Activated T-helper 1 cell treated with anti-CD3 and anti-CD28 coated beads, Interleukin-12 subunit alpha, Interleukin-12 subunit beta, Interleukin-2, Interleukin-4 antibody, amounts not matched to agents 30 ng/mL and 10 ng/mL and 1 ng/mL, durations not matched to agents 14 hours and 24 hours and 36 hours (primary cell): ENCODE measurements around the gene ADM2. TPM values are rescaled to one million over a fixed set of nuclear protein-coding genes. Genes with fewer than 3 reads are reported as not detected.

Experiments used
- DNase-seq: peaks from one replicate; pipeline ENCODE4 v3.0.0; 2021; ENCODE audit warnings: low spot score
- H3K27ac Mint-ChIP-seq: one replicate; pipeline ENCODE4 v1.8.0; 2021; ENCODE audit warnings: mild to moderate bottlenecking, mixed read lengths
- H3K27me3 Mint-ChIP-seq: one replicate; pipeline ENCODE4 v1.8.0; 2022; ENCODE audit warnings: mild to moderate bottlenecking, moderate library complexity, mixed read lengths; ENCODE audit not compliant: insufficient read depth
- H3K36me3 Mint-ChIP-seq: one replicate; pipeline ENCODE4 v1.8.0; 2021; ENCODE audit warnings: low read depth, mixed read lengths
- H3K4me1 Mint-ChIP-seq: one replicate; pipeline ENCODE4 v1.8.0; 2021; ENCODE audit warnings: low read depth, mixed read lengths
- H3K4me3 Mint-ChIP-seq: one replicate; pipeline ENCODE4 v1.8.0; 2021; ENCODE audit warnings: mild to moderate bottlenecking, moderate library complexity, mixed read lengths
- H3K9me3 Mint-ChIP-seq: one replicate; pipeline ENCODE4 v1.8.0; 2021; ENCODE audit warnings: mixed read lengths
- intact Hi-C: fragments of 100-400 bp; cut with micrococcal nuclease; formaldehyde crosslinking; loops from one replicate; pipeline ENCODE4 v1.15.1; 2024
- total RNA-seq: library from RNA; stranded (reverse); gene quantifications from 2 replicates; pipeline ENCODE4 v1.2.3, GENCODE V29; 2022

Gene ADM2
- total RNA-seq, 1 donor from 2014 or later, result 4.9 TPM

- DNase-seq, result no peak
- intact Hi-C loops, result no loop called here
- Mint-ChIP-seq H3K4me3 (no peak overlapping the region), H3K36me3 (peaks cover 6% of the 10 kb centered on the region), H3K4me1 (no peaks in the 10 kb centered on the region), H3K27me3 (no peaks in the 10 kb centered on the region), H3K27ac (no peak overlapping the region), H3K9me3 (no peaks in the 10 kb centered on the region)
Observed at GRCh38 chr22:50439871-50440331, 41.4 kb upstream of the ADM2 start.

- H3K36me3 Mint-ChIP-seq, result peaks cover 2% of the 10 kb centered on the region
- intact Hi-C loops, result no loop called here
- H3K9me3 Mint-ChIP-seq, result no peaks in the 10 kb centered on the region
- no peak overlapping the region for H3K27ac Mint-ChIP-seq
- H3K4me3 Mint-ChIP-seq, result no peak overlapping the region
- H3K27me3 Mint-ChIP-seq, result no peaks in the 10 kb centered on the region
- no peaks in the 10 kb centered on the region for H3K4me1 Mint-ChIP-seq
- DNase-seq, result no peak
Observed at GRCh38 chr22:50440544-50441249, 40.6 kb upstream of the ADM2 start.

GRCh38 chr22:50441428-50441993 lies 39.8 kb upstream of the ADM2 start:
- H3K9me3 Mint-ChIP-seq, result no peaks in the 10 kb centered on the region
- H3K27me3 Mint-ChIP-seq, result no peaks in the 10 kb centered on the region
- no peak overlapping the region for H3K4me3 Mint-ChIP-seq
- intact Hi-C loops, result no loop called here
- no peak for DNase-seq
- H3K27ac Mint-ChIP-seq, result no peak overlapping the region
- H3K36me3 Mint-ChIP-seq, result peaks cover 5% of the 10 kb centered on the region
- H3K4me1 Mint-ChIP-seq, result no peaks in the 10 kb centered on the region

GRCh38 chr22:50443197-50443596 lies 38.1 kb upstream of the ADM2 start:
- Mint-ChIP-seq H3K4me3 (no peak overlapping the region), H3K27me3 (no peaks in the 10 kb centered on the region), H3K36me3 (peaks cover 6% of the 10 kb centered on the region), H3K9me3 (no peaks in the 10 kb centered on the region), H3K4me1 (no peaks in the 10 kb centered on the region), H3K27ac (peak overlapping the region; percentile 55)
- intact Hi-C loops, result no loop called here
- DNase-seq, result no peak

GRCh38 chr22:50443801-50444625 lies 37.3 kb upstream of the ADM2 start:
- Mint-ChIP-seq H3K27ac (no peak overlapping the region), H3K9me3 (no peaks in the 10 kb centered on the region), H3K27me3 (no peaks in the 10 kb centered on the region), H3K4me1 (no peaks in the 10 kb centered on the region), H3K4me3 (no peak overlapping the region), H3K36me3 (peaks cover 11% of the 10 kb centered on the region)
- no peak for DNase-seq
- intact Hi-C loops, result no loop called here

GRCh38 chr22:50444663-50445062 lies 36.7 kb upstream of the ADM2 start:
- no peak overlapping the region for H3K4me3 Mint-ChIP-seq
- H3K27me3 Mint-ChIP-seq, result no peaks in the 10 kb centered on the region
- no peak overlapping the region for H3K27ac Mint-ChIP-seq
- H3K9me3 Mint-ChIP-seq, result no peaks in the 10 kb centered on the region
- peaks cover 14% of the 10 kb centered on the region for H3K36me3 Mint-ChIP-seq
- DNase-seq, result no peak
- intact Hi-C loops, result no loop called here
- H3K4me1 Mint-ChIP-seq, result no peaks in the 10 kb centered on the region

- intact Hi-C loops, result no loop called here
- no peaks in the 10 kb centered on the region for H3K4me1 Mint-ChIP-seq
- no peak overlapping the region for H3K4me3 Mint-ChIP-seq
- H3K9me3 Mint-ChIP-seq, result no peaks in the 10 kb centered on the region
- DNase-seq, result no peak
- peak overlapping the region; percentile 55 for H3K27ac Mint-ChIP-seq
- peaks cover 17% of the 10 kb centered on the region for H3K36me3 Mint-ChIP-seq
- no peaks in the 10 kb centered on the region for H3K27me3 Mint-ChIP-seq
Observed at GRCh38 chr22:50445071-50445879, 36.1 kb upstream of the ADM2 start.

- no peak overlapping the region for H3K4me3 Mint-ChIP-seq
- no peaks in the 10 kb centered on the region for H3K9me3 Mint-ChIP-seq
- intact Hi-C loops, result no loop called here
- H3K27me3 Mint-ChIP-seq, result no peaks in the 10 kb centered on the region
- H3K36me3 Mint-ChIP-seq, result peaks cover 21% of the 10 kb centered on the region
- H3K27ac Mint-ChIP-seq, result peak overlapping the region; percentile 55
- DNase-seq, result no peak
- no peaks in the 10 kb centered on the region for H3K4me1 Mint-ChIP-seq
Observed at GRCh38 chr22:50445880-50446707, 35.2 kb upstream of the ADM2 start.

- no peak overlapping the region for H3K27ac Mint-ChIP-seq
- no peak overlapping the region for H3K4me3 Mint-ChIP-seq
- intact Hi-C loops, result no loop called here
- no peaks in the 10 kb centered on the region for H3K27me3 Mint-ChIP-seq
- H3K9me3 Mint-ChIP-seq, result no peaks in the 10 kb centered on the region
- no peaks in the 10 kb centered on the region for H3K4me1 Mint-ChIP-seq
- no peak for DNase-seq
- H3K36me3 Mint-ChIP-seq, result peaks cover 26% of the 10 kb centered on the region
Observed at GRCh38 chr22:50446708-50447575, 34.4 kb upstream of the ADM2 start.

GRCh38 chr22:50447576-50448551 lies 33.5 kb upstream of the ADM2 start:
- no peaks in the 10 kb centered on the region for H3K9me3 Mint-ChIP-seq
- no peaks in the 10 kb centered on the region for H3K27me3 Mint-ChIP-seq
- intact Hi-C loops, result no loop called here
- DNase-seq, result no peak
- no peak overlapping the region for H3K4me3 Mint-ChIP-seq
- peaks cover 28% of the 10 kb centered on the region for H3K36me3 Mint-ChIP-seq
- H3K4me1 Mint-ChIP-seq, result peaks cover 4% of the 10 kb centered on the region
- H3K27ac Mint-ChIP-seq, result no peak overlapping the region
